Activated naive CD4-positive, alpha-beta T cell treated with anti-CD3 and anti-CD28 coated beads, Interleukin-2, amount 50 U/mL, for 16 hours (primary cell): ENCODE measurements around the gene DHRS1.

Source experiments
- DNase-seq: peaks from one replicate; pipeline ENCODE4 v3.0.0-alpha.2; 2020

DHRS1 gene

GRCh38 chr14:24280797-24281460, 18.7 kb downstream of the DHRS1 start:
- DNase-seq = no peak

DNA sequence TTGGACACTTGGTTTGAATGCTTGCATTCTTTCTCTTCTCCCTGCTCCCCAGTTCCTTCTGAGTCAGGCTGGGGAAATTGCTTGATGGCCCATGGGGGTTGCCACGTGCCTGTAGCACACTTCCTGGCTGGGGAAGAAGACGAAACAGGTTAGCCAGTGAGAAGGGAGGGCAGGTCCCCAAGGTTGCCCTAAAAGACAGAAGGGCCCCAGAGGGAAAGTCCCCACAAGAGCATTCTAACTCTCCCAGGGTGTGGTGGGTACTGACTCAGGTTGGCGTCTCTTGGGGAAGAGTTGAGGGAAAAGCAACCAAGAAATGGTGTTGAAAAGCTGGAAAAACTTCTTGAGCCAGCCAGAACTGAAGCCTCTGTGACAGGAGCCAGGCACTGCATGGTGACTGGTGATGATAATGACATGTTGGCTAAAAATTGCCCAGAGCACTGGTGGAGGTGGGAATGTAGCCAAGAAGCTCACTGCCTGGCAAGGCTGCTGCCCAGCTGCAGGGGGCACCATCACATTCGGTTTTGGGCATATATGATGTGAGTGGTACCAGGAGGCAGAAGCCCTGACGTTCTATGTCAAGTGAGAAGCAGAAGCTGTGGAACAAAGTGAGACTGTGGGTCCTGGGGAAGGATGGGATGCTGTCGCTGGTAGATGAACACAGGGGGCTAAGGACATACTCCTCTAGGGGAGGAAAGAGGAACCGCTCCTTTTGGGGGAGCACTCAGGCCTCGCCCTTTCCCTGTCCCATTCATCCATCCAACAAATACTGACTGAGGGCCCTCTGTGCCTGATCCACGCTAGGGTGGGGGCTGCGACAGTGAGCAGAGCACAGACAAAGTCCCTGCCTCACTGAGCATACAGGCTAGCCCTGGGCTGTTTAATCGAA, 20.0 kb downstream of the DHRS1 start:
- peak; percentile 61 for DNase-seq

- no peak for DNase-seq
Observed at GRCh38 chr14:24278424-24278823, 21.2 kb downstream of the DHRS1 start.

DNA sequence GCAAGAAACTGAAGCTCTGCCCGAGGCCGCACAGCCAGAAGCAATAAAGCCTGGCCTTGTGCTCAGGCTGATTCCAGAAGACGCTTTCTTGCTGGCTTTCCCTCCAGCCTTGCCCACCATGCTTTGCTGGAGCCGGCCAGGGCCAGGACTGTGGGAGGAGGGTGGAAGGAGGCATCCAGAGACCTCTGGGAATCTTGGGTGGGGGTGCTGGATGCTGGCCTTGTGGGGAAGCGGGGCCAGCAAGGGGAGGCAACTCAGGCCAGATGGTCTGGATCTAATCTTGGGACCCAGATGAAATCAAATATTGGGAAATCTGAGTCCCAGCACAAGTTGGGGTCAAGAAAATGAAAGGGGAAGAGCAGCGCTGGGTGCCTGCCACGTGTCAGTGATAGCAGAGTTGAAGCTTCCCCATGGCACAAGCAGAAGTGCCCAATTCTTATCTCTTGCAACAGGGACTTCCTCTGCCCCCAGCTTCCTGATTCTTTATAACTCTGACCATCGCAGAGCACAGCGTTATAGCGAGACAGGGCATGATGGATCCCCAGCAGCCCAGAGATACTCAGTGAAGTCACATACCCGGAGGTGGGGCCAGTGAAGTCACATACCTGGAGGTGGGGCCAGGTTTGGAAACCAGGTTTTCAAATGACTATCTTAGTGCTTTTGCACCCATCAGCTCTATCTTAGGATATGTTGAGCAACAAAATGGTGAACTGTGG, 21.8 kb downstream of the DHRS1 start:
- peak; percentile 25 for DNase-seq

- DNase-seq = no peak
Observed at GRCh38 chr14:24277071-24277470, 22.5 kb downstream of the DHRS1 start.

DNA sequence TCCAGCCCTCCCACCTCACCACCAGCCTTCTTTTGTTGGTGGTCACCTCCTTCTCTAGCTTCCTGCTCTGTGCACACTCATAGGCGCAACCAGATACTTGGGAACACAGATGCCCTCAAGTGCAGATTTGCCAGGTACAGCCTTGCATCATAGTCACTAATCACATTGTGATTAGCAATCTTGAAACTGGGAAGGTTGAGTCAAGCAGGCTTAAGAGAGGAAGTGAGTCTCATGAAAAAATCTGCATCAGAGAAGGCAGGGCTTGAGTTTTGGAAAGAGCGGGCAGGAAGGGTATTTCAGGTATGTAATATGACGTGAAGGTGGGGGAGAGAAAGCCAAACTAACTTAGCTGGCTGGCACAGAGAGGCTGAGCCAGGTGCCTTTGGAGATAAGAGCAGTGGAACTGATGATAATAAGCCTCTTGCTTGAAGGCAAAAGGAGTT, 25.5 kb downstream of the DHRS1 start:
- peak; percentile 56 for DNase-seq

GRCh38 chr14:24273422-24273998, 26.1 kb downstream of the DHRS1 start:
- DNase-seq = no peak

GRCh38 chr14:24272467-24272866, 27.1 kb downstream of the DHRS1 start:
- no peak for DNase-seq

GRCh38 chr14:24271834-24272263, 27.7 kb downstream of the DHRS1 start:
- DNase-seq = no peak

DNA sequence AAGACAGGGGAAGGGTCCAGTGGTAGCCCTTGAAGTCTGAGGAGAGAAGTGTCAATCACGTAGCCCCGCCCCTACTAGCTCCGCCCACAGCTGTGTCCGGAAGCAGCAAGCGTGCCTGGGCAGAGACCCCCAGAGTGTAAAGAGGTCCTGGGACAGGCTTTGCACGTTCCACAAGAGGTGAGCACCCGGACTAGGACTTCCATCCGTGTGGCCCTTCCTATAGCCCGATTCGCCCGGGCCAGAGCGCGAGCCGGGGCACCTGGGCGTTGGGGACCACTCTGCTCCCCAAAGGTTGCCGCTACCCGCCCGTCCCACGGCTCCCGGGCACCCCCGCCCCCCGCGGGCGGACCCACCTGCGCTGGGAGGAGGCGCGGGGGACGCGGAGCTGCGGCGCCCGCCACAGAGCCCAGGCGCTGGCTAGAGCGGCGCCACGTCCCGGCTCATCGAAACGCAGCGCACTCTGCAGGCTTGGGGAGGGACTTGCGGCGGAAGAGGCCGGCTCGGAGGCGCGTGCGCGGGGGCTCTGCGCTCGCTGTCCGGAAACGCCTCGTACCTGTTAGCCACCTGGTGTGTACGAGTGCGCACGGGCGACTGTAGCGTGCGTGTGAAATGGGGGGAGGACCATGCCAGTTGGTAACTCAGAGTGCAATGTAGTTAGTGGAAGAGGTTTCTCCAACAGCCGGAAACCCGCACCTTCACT, 28.3 kb downstream of the DHRS1 start, which contains the start of gene RABGGTA:
TSS of gene RABGGTA (minus strand) at position 464 of the 700 bp plus-strand sequence. CDS start 482 bp downstream, outside the sequence.
- DNase-seq = peak; percentile 91

- DNase-seq = no peak
Observed at GRCh38 chr14:24270537-24271133, 28.9 kb downstream of the DHRS1 start.

DNA sequence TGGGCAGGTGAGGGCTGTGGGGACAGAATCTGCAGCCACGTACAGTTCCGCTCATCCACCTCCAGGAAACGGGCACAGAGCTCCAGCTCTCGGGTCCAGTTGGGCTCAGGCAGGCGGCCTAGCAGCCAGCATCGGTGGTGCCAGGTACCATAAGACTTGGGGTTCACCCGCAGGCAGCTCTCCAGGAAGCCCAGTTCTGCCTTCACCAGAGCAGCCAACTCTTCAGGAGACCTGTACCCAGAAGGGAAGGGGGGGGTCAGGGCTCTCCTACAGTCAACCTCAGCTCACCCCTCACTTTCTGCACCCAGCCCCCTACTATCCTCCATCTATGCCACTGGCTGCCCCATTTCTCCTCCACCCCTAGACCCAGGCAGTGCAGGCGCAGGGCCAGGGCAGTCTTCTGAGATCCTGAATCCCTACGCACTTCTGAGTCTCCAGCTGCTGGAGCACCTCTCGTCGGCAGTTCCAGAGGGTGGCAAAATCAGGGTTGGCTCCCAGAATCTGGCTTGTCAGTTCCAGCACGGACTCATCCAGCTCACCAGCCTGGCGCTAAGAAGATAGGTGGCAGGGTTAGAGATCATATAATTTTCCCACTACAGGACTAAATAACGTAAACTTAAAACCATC, 29.6 kb downstream of the DHRS1 start:
- no peak for DNase-seq

DNA sequence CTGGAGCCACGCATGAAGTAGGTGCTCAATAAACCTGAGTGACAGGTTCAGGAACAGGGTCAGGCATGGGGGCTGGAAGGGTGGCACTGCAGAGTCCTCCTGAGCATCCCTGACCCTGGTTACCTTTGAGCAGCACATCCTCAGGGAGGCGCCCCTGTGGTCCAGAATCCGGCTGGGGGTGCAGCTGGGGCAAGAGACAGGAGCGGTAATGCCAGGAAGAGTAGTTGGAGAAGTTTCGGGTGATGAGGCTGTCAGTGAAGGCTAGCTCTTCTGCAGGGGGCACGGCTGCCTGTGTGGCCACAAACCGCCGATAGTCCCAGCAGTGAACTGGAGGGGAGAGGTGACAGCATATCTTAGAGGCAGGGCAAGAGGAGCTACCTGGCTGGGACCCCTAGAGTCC, 30.2 kb downstream of the DHRS1 start:
- DNase-seq = no peak

- DNase-seq = no peak
Observed at GRCh38 chr14:24268225-24268624, 31.4 kb downstream of the DHRS1 start.

- no peak for DNase-seq
Observed at GRCh38 chr14:24267516-24267915, 32.1 kb downstream of the DHRS1 start.

- no peak for DNase-seq
Observed at GRCh38 chr14:24266344-24267244, 33.0 kb downstream of the DHRS1 start.

DNA sequence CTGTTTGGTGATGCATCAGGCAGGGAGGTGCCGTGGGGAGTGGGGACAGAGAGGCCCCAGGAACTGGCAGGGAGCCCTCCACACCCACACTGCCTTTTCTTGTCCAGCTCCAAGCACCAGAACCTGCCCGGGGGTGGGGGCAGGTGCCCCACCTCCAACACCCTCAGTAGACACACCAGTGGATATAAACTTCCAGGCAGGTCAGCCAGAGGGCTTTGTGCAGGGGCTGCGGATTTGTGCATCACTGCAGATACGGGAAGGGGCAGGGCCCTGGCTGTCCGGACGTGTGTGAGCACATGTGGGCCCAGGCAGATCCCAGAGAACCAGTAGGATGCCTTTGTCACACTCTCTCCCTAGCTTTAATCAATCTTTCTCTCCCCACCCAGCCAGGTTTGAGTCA, 35.3 kb downstream of the DHRS1 start:
- DNase-seq = no peak

DNA sequence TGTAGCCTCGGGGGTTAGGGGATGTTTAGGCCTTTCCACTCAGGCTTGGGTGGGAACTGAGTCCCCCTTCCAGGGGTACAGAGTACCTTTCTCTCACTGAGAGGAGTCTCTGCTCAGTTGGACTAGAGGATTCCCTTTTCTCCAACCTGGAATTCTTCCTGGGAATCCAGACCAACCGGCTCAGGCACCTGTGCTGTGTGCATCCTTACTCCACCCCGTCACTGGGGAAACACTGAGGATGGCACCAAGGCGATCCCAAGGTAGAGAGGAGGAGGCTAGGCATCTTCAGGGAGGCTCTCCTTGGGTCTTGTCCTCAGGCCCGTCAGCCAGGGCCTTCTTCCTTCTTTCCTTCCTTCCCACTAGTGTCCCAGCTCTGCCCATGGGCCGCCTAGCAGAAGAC, 35.7 kb downstream of the DHRS1 start:
- no peak for DNase-seq

DNA sequence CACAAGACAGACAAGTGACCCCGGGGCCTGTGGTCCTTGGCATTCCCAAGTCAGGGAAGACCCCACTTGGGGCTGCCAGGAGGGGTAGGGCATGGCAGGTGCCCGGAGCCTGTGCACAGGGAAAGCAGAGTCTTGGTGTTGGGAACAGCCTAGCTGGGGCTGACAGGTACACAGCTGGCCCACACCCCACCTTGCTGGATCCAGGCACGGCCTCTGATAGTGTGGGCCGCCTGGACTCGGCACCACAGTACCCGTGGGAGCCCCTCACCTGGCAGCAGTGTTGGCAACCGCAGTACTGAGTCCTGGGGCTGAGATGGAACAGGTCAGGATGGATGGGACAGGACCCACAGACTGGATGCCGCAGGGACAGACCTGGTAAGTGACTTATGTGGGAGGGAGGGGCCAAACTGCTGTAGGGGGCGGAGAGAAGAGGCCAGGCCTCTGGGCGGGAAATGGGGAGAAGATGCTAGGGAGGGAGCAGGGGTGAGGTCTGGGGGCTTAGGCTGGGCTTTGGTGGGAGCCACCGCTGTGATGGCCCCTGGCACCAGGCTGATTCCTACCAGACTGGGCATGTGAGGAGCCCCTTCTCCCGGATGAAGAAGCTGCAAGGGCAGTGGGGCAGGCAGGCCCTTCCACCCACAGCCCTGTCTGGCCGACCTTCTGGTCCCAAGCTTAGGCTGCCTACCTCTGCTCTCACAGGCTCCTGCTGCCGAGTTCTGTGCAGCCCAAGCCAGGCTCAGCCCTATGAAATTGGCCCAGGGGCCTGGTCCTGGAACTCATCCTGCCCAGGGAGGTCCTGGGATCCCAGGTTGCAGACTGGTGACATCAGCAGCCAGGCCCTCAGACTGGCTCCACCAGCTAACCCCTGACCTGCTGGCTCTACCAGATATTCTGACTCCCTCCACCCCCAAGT, 36.5 kb downstream of the DHRS1 start, which contains the start of gene TGM1:
TSS of gene TGM1 (minus strand) at position 357 of the 913 bp plus-strand sequence. CDS start 825 bp downstream, outside the sequence.
- DNase-seq = no peak
